GM21526 (cell line): Measurements from ENCODE around the gene PPP2R5E.

Experiments used
- ATAC-seq: cut with Tn5 transposase; IDR thresholded peaks from one replicate; pipeline ENCODE4 v1.9.1; 2021; ENCODE audit warnings: moderate library complexity; ENCODE audit not compliant: unreplicated experiment, low FRiP score

PPP2R5E gene

DNA sequence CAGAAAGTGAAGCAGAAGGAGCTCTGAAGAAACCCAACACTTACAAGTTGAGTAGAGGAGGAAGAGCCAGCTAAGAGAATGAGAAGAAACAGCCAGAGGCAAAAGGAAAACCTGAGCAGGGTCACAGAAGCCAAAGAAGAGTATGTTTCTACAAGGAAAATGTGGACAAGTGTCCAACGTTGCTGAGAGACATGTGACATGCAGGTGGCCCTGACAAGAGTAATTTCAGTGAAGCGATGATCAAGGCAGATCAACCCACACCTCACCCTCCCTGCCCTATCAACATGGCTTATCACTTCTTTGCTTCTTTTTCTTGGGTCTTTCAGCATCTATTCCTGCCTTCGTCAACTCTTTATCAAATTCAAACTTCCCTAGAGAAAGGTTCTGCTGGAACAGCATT, 68.3 kb downstream of the PPP2R5E start:
- ATAC-seq, result no peak

GRCh38 chr14:63474111-63474510, 69.1 kb downstream of the PPP2R5E start:
- no peak for ATAC-seq

GRCh38 chr14:63472986-63473788, 70.0 kb downstream of the PPP2R5E start:
- ATAC-seq, result no peak

- peak; percentile 87 for ATAC-seq
Measured at GRCh38 chr14:63470962-63471793, 72.0 kb downstream of the PPP2R5E start.

GRCh38 chr14:63468294-63468693, 74.9 kb downstream of the PPP2R5E start:
- no peak for ATAC-seq

GRCh38 chr14:63467440-63468072, 75.6 kb downstream of the PPP2R5E start:
- ATAC-seq, result no peak

- ATAC-seq, result no peak
Measured at GRCh38 chr14:63465347-63465746, 77.8 kb downstream of the PPP2R5E start.

DNA sequence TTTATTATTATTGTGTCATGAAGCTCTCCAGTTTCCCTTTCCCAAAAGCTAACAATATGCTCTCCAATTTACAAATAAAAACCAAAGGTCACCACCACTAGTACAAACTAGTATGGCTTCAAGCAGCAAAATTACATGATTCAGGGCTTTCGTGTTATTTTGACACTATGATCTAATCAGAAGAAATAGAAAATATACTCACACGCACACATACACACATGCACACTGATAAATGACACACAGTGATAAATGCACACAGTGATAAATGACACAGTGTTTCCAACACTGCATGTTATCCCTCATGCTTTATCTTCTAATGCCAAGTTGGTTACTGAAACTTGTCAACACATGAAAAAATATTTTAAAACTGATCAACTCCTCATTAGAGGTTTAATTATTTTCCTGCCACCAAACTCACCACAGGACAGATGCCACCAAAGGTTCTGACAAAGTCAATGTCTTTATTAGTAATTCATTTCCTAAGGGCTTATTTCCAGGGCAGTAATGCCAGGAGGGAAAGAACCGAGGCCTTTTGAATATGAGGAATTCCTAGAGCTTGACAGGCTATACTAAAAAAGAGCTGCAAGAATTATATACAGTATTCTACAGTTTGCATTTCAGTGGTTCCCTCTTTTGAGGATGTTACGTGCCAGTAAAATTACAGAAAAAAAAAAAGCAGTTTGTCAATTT, 82.4 kb downstream of the PPP2R5E start:
- ATAC-seq, result no peak

DNA sequence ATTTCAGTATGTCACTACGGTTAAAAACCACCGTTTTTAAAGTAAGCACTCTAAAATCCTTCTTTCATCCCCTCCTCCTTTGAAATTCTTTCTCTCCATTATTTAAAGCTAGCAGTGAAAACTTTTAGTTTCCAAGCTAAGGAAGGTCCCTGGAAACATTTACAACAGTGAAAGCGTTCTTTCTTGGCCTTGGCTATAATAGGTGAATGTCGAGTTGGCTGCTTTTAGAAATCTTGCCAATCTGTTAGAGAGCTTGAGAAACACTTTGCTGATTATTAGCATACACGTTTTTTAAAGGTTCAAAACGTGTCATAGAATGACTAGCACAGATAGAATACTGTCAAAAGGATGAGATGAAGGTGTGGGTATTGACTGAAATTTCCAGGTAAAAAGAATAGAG, 83.4 kb downstream of the PPP2R5E start:
- ATAC-seq, result no peak

- no peak for ATAC-seq
Measured at GRCh38 chr14:63457498-63457897, 85.7 kb downstream of the PPP2R5E start.

DNA sequence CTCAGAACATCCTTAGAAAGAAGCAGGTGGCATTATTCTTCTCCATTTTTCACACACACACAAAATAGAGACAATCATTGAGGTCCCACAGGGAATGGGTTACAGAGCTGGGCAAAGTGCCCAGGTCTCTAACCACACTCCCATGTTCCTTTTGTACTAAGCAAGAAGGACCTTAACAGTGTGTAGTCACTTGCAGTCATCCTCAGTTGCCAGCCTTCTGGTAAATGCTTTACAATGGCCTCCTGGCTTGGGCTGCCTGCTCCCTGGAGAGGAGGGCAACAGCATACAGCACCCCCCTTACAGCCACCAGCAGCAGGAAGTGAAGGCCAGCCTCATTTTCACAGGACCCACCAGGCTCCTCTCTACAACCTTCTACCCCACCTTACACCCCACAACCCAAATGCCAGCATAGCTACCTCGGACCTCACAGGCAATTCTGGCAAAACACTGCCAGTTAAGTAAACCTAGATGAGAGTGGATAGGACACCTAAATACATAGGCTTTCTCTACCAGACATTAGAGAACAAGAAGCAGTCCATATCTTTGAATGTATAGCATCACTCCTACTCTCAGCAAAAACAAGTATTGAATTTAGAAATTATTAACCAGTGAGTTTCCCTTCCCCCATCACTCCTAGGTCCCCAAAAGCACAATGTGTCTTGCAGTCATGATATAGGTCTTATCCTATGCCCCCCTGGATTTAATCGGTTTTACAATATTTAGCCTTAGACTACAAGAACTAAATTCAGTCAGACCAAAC, 88.1 kb downstream of the PPP2R5E start:
- no peak for ATAC-seq

- no peak for ATAC-seq
Measured at GRCh38 chr14:63454436-63454835, 88.7 kb downstream of the PPP2R5E start.

- no peak for ATAC-seq
Measured at GRCh38 chr14:63453443-63453936, 89.7 kb downstream of the PPP2R5E start.

DNA sequence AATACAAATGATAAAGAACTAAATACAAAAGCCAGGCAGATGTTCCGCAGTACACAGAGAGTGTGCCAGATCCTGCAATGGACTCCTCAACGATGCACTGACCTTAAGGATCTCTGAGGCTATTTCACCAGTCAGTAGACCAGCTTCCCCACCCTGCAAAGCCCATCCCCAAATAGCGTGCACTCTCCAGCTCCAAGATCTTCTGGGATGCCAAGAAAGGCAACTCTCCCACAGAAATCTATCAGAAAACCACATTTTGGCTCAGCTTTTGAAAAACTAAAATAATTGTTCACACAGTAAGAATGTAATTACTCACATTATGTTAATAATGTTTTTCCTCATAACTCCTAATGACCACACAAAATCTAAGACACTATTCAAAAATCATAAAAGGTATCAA, 90.4 kb downstream of the PPP2R5E start:
- ATAC-seq, result no peak

DNA sequence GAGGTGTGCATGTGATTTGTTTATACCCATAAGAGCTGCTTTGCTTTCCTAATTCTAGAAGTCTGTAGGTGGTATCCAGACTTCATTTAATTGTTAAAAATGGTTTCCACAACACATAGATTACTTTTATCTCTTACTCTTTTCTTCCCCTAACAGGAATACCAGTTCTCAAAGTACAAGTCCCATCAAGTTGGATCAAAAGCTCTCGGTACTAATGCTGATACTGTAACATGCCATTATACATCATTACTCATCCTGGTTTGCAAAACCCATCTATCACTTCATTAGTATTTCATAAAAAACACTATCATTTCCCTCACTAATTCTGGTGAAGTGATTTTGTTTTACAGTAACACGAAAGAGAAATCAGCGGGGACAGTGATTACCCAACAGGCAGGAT, 94.3 kb downstream of the PPP2R5E start:
- ATAC-seq, result no peak

DNA sequence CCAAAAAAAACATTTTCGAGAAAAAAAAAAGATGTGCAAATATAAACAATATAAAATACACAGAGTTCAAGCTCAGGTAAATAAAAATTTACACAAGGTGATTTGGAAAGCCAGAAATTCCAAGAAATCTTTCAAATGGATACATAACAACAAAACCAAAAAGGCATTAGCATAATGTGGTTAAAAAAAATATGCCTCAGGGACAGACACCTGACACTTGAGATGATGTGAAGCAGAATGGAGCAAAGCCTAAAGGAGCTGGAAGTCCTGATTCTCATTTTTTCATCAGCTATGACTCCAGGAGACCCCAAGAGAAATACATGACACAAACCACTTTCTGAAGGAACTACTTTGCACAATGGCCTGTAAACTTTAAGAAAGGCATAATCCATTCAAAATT, 98.6 kb downstream of the PPP2R5E start:
- ATAC-seq, result no peak

- no peak for ATAC-seq
Measured at GRCh38 chr14:63443988-63444387, 99.2 kb downstream of the PPP2R5E start.

GRCh38 chr14:63443361-63443760, 99.8 kb downstream of the PPP2R5E start:
- ATAC-seq, result no peak

DNA sequence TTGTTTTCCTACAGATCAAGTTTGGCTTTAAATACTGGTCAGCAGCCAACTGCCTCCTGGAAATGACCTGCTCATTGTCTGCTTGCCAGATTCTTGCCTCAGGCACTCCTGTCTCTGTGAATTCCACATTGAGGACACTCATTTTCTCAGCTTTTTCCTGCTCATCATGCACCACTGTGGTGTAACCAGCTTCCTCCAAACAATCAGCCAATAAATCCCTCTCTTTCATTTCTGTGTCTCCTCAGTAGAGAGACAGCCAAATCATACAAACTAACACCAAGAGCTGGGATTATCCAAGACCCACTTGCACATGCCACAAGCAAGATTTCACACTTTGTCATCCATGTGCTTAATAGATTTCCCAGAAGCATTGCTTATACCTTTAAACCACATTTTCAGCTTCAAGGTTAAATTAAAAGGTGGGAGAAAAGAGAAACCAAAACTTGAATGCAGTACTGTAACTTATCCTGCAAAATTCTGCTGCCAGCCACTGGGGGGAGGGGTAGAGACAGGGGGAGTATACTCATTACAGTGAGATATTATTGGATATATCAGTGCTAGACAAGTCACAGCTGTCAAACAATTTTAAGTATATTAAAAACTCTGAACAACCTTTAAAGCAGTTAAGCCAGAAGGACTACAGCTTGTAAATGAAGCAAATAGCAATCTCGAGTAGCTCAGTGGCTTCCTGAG, 105.0 kb downstream of the PPP2R5E start:
- ATAC-seq, result peak; percentile 58
